NCI-H2171 (cell line): Measurements from ENCODE around the gene TPPP.
A peak's percentile ranks its signal among the peaks of the same experiment; 100 is the strongest.
"Not testable (repeated sequence)": the region's sequence is repeated elsewhere in the genome, so short reads cannot be mapped to it uniquely, and the experiment has no call there.

Experiments
- DNase-seq: peaks from one replicate; lab custom pipeline; 2025; lab: John Stamatoyannopoulos, UW

The TPPP gene

DNA sequence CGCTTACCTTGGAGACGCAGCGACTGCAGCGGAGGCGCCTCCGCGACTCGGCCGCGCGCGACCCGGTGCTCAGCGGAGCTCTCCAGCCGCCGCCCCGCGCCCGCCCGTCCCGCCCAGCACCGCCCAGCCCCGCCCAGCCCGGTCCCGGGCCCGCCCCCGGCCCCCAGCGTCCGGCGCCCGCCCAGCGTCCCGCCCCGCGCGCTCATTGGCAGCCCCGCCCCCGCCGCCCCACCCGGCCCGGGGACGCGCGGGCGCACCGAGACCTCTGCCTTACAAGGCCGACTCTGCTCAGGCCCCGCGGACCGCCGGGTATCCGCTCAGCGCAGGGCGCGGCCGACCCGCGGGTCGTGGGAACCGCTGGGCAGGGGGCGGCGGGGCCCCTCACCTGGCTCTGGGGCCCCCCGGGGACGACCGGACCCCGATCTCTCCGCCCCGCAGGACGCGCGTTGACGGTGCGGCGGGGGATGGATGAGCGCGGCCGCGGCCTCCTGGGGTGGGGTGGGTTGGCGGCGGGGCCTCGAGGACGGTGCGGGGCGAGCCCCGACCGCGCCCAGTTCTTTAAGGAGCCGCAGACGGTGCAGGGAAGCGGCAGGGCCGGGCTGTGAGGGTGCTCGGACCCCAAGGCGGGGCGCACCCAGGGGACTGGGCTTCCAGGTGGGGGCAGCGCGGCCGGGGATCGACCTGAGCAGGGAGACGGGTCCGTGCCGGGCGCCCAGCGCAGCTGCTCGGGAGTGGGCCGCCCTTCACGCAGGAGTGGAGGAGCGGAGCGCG lies at the start of gene TPPP:
TPPP (minus strand) TSS at position 82 of the 771 bp plus-strand sequence. CDS start 15,292 bp downstream, outside the sequence.
- DNase-seq = peak; percentile 84

DNA sequence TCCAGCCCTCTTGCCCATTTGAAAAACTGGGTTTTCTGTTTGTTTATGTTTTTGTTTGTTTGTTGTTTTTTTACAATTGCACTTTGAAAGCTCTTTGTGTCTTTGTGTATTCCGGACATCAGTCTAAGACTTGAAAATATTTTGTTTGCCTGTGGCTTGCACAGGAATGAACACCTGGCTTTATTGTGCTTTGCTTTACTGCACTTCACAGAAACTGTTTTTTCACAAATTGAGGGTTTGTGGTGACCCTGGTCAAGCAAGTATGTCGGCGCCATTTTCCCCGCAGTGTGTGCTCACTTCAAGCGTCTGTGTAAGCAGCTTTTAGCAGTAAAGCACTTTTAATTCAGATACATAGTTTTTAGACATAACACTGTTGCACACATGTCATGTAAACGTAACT lies 49.1 kb upstream of the TPPP start:
- not testable (repeated sequence) for DNase-seq

DNA sequence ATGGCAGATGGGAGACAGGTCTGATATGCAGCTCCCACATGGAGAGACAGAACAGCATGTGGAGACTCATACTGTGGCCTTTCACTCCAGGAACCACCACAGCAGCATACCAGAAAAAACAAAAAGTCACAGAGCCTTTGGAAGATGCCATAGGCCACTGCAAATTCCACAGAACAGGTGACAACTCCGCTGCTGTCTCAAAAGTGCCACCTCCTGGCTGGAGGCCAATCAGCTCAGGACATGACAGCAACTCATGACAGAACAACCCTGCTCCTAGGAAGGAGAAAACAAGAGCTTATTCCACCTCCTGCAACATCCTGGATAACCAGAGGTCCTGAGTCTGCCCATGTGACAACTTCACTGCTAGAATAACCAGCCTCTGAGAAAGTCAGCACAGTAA lies 41.0 kb upstream of the TPPP start:
- not testable (repeated sequence) for DNase-seq

DNA sequence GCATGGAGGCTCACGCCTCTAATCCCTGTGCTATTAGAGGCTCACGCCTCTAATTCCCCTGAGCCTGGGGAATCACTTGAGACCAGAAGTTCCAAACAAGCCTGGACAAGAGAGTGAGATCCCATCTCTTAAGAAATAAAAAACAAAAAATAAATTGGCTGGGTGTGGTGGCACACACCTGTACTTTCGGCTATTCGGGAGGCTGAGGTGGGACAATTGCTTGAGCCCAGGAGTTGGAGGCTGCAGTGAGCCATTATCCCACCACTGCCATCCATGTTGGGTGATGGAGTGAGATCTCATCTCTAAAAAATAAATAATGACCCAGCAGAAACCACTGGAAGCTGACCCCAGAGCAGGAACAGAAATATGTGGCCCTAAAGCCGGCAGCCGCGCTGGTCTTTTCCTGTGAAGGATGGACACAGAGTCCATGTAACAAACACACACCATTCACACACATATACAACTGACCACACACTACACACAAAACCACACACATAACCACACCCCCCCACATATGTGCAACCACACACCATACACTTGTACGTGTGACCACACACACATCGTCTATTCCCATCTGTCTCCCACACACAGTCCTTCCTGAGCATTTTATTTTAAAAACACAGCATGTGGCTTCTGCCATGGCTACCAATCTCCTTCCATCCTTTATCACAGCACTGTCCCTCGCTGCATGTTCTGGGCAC lies 39.8 kb upstream of the TPPP start:
- not testable (repeated sequence) for DNase-seq

DNA sequence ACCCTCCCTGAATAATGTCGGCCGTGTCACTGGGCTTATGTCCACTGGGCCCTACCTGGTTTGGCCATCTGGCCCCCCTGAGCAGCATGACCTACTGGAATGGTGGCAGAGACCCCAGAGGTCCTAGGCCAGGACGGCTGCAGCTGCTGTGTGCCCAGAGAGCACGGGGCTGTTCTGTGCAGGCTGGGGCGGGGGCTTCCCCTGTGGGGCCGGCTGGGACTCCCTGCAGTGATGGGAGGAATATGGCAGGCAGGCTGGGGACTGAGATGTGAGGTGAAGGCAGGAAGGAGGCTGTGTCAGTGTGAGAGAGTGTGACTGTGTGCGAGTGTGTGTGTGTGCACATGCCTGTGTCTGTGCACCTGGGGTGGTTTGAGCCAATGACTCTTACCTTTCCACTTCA lies 36.1 kb upstream of the TPPP start:
- DNase-seq = not testable (repeated sequence)

DNA sequence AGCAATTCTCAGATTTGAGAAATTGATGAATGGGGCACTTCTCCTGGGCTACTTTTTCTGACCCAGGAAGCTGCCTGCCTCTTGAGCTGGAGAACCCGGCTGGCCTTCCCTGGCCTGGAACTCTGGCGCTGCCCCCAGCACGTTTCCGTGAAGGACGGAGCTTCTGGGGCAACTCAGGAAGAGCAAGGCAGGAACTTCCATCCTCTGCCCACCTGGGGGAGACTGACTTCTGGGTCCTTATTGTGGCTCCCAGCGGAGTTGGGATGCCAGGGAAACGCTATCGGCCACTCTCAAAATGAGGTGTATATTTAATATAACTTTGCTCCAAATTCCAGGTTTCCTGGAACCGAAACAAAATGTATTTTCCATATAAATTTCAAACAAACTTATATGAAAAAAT lies 33.9 kb upstream of the TPPP start:
- DNase-seq = not testable (repeated sequence)

DNA sequence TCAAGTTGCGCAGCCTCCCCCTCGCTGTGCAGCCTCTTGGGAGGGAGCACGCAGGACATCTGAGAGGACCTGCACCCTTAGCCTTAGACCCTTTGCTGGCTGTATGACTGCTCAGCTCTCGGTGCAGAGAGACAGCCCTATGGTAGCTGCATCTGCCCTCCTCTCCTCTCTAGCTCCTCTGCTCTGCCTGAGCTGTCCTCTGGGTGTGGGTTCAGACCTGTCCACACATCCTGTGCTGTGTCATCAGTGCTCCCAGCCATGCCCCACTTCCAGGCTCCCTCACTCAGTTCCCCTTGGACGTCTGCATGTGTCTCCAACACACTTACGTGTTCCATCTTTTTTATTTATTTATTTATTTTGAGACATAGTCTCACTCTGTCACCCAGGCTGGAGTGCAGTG lies 30.7 kb upstream of the TPPP start:
- DNase-seq = not testable (repeated sequence)

DNA sequence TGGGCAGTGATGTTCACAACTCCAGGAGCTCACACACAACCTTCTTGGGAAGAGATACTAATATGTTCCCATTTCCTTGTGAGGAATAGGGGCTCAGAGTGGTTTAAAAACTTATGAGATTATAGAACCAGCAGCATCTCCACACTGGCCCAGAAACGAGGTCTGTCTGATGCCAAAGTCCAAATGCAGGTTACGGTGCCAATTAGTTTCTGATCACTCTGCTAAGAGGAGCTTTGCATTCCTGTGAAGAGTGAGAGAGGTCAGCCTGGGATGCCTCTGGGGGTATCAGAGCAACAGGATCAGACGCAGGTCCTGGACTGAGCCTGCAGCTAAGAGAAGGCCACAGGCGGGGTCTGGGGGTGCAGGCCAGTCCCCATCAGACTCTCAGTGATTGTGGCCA lies 30.2 kb upstream of the TPPP start:
- not testable (repeated sequence) for DNase-seq

DNA sequence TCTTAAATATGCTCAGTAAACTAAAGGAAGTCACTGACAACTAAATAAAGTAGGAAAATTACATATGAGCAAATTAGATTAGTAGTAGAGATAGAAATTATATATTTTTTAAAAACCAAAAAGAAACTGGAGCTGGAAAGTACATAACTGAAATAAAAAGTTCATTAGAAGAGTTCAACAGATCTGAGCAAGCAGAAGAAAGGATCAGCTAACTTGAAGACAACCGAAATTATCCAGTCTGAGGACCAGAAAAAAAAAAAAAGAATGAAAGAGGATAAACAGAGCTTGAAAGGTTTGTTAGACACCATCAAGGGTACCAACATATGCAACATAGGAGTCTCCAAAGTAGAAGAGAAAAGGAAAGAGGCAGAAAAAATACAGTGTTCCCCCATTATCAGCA lies 26.2 kb upstream of the TPPP start:
- not testable (repeated sequence) for DNase-seq

DNA sequence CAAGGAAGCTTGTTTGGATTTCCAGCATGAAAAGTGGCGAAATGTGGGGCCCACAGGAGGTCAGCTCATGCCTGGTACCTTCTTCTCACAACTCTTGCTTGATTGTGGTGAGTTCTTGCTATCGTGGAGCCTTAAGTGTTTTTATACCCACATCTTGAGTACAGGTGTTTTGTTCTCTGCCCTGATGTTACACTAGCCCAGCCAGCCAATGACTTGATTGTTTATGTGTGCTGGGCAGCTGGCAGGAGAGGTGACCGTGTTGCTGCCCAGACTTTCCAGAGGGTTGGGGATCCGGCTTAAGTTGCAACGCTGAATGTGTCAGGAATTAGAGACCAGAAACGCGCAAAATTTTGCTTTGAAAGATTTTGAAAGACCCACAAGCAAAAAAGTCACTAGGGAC lies 24.0 kb upstream of the TPPP start:
- DNase-seq = no peak

DNA sequence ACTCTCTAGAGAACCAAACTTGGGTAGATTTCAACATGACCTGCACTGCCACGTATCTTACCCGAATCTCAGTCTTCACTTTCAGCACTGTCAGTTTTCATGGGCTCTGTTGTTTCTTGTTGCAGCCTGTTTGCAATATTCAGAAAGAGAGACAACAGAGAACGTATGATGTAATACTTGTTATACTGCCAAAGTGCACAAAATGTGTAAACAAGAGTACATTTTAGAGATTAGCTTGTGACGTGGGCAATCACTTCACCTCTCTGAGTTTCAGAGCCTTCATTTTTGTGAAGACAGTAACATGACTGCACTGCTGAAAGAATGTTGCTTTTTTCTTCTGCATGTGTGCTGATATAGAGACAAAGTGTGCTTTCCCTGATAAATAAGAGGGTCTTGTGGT lies 23.6 kb upstream of the TPPP start:
- not testable (repeated sequence) for DNase-seq

DNA sequence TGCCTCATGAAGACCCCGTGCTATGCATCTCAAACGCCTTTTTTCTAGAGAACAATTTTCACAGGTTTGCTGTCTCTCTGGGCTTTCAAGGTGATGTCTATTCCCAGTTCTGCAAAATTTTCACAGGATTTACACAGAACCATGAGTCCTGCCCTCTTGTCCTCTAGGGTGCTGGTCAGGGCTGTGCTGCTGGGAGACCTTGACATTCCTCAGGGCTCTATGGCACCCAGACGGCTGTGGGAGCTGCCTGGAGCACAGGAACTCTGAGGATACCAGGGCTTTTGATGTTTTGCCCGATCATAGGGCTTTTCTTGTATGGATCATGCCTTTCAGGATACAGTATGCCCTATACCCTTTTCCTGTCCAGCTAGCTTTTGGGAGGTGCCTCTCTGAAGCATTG lies 22.5 kb upstream of the TPPP start:
- DNase-seq = not testable (repeated sequence)

DNA sequence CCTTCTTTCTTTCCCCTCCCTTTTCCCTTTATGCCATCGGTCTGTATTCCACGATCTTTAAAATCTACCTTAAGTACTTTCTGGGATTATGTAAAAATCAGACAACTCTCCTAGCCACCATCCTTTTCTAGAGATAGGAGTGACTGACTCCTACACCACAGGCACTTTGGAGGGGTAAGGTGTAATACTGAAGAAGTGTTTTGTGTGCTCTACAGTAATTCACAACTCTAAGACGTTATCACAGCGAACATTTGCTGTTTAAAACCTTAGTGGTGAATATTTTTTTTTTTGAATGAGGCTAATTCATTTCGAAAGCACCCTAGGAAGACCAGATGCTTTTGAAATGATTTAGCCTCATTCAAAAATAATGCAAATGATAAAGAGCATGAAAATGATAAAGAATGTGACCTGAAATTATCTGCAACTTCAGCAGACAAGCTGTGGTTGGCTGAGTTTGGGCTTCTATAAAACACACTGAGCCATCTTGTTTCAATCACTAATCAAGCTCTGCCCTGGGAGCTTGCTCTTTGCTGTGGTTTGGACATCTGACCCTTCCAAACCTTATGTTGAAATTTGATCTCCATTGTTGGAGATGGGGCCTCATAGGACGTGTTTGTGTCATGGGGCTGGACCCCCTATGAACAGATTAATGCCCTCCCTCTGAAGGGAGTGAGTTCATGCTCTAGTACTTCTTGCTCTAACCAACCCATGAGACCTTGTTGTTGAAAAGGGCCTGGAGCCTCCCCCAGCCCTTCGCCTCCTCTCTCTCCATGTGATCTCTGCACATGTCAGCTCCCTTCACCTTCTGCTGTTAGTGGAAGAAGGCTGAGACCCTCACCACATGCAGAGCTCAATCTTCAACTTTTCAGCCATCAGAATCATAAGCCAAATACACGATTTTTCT lies 21.3 kb upstream of the TPPP start:
- not testable (repeated sequence) for DNase-seq

DNA sequence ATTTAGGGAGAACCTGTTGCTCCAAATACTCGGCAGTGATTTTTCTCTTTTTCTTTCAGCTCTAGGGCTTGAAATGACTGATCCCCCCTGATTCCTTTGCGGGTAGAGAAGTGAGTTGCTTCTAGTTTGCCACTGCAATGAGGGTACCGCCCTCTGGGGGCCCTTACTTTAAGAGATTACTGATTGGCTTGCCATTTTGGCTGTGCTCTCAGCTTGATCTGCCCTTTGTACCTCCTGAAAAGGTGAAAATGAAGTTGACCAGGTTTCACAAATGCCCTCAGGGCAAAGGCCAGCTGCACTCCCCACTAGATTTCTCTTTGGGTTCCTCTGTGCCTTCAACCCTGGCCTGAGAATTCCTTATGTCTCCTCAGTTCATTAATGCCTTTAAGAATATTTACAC lies 20.5 kb upstream of the TPPP start:
- not testable (repeated sequence) for DNase-seq

DNA sequence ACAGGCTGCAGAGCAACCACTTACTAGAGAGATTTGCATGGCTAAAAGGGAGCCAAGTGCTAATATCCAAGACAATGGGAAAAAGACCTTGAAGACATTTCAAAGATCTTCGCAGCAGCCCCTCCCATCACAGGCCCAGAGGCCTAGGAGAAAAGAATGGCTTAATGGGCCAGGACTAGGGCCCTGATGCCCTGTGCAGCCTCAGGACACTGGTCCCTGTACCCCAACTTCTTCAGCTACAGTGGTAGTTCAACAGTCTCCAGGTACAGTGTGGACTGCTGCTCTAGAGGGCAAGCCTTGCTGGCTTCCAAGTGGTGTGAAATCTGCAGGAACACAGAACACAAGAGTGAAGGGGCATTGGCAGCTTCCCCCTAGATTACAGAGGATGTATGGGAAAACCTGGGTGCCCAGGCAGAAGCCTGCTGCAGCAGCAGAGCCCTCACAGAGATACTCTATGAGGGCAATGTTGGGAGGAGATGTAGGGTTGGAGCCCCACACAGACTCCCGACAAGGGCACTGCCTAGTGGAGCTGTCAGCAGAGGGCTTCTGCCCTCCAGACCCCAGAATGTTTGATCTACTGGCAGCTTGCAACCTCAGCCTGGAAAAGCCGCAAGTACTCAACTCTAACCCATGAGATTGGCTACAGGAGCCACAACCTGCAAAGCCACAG lies 15.8 kb upstream of the TPPP start:
- not testable (repeated sequence) for DNase-seq

DNA sequence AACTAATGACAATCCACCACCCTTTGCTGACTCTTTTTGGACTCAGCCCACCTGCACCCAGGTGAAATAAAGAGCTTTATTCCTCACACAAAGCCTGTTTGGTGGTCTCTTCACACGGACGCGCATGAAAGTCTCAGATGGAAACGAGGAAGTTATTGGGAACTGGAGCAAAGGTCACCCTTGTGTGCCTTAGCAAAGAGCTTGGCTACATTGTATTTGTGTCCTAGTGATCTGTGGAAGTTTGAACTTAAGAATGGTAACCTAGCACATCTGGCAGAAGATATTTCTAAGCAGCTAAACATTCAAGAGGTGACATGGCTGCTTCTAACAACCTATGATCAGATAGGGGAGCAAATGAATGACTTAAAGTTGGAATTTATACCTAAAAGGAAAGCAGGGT lies 15.2 kb upstream of the TPPP start:
- not testable (repeated sequence) for DNase-seq

DNA sequence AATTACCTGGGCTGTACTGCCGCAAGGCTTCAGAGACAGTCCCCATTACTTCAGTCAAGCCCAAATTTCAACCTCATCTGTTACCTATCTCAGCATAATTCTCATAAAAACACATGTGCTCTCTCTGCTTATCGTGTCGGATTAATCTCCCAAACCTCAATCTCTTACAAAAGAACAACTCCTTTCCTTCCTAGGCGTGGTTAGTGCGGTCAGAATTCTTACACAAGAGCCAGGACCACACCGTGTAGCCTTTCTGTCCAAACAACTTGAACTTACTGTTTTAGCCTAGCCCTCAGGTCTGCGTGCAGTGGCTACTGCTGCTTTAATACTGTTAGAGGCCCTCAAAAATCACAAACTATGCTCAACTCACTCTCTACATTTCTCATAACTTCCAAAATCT lies 13.0 kb upstream of the TPPP start:
- not testable (repeated sequence) for DNase-seq

DNA sequence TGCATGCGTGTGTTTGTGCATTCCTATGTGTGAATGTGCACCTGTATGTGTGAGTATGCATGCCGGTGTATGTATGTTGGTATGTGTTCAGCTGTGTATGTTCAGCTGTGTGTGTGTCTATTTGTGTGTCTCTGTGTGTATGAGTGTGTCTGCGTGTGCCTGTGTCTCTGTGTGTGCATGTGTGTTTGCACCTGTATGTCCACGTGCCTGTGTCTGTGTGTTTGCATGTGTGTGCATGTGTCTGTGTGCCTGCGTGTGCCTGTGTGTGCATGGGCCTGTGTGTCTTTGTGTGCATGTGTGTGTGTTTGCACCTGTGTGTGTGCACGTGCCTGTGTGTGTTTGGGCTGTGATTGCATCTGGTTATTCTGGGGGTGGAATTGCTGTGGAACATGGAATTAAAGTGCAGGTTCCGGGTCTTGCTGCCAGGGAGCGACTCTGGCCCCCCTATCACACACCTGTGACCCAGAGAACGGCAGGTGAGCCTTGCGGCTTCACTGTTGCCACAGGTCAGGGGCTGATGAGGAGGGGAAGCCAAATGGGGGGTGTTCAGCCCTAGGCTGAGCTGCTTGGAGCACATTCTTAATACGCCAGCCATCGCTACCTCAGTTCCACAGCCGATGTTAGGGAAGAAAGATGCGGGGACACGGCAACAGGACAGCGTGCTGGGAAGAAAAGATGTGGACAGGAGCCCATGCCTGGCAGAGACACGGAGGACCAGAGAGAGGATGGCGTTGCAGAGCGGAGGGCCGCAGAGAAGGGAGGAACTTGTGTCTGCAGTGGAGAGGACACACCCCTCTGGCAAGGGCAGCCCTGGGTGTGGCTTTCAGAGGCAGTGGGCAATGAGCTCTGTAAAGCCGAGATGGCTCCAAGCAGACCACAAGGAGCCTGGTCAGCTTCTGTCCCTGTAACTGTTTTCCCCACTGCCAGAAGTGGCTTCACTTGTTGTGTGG lies 3.9 kb upstream of the TPPP start:
- DNase-seq = not testable (repeated sequence)

DNA sequence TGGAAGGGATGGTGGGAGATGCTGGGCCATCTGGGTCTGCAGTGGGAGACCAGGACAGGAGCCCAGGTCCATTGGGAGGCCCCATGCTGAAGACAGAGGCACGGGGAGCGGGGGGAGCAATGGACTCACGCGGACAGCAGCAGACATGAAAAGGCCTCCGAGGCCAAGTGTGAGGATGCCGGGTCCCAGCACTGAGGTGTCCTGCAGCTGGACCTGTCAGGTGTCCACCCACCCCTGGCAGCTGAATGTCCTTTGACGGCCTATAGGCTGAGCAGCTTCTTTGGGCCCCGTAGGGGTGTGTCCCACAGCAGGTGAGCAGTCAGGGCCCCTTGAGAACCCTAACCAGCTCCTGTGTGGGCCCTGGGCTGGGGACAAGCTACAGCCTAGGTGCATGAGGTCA lies 3.0 kb upstream of the TPPP start:
- not testable (repeated sequence) for DNase-seq

DNA sequence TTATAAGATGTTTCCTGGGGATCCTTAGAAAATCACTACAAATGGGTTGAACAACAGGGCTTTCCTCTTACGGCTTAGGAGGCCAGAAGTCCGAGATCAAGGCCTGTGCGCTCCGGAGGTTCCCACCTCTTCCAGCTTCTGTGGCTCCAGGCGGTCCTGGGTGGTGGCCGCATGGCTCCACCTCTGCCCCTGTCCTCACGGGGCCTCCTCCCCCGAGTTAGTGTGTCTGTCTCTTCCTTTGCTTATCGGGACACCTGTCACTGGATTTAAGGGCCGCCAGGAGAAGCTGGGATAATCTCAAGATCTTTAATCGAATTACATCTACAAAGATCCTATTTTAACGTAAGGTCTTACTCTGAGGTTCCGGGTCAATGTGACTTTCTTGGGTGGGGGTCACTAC lies 2.3 kb upstream of the TPPP start:
- DNase-seq = not testable (repeated sequence)

DNA sequence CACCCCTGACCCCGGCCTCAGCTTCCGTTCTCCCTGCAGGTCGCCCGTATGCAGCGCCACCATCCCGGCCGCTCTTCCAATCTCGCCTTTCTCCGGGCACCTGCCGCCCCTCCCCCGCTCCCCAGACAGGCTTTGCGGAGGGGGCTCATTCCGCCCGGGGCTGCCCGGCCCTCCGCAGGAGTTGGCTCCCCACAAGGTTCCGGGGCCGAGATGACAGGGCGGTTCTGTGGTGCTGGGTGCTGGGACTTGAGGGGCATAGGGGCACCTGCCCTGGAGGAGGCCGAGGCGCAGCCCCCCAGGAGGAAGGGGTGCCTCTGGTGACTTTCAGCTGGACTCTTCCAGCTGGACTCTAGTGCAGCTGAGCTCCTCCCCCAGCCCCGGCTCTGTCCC lies 885 bp upstream of the TPPP start:
- DNase-seq = not testable (repeated sequence)
